ENCODE data around the gene CR1L.
"Not testable (repeated sequence)": the region's sequence is repeated elsewhere in the genome, so short reads cannot be mapped to it uniquely, and the experiment has no call there.

- TF ChIP-seq POLR2AphosphoS5 (IDR thresholded peaks at IDR 0.05); CTCF (IDR thresholded peaks at IDR 0.05; ENCODE audit: poor library complexity, severe bottlenecking); TAF1 (IDR thresholded peaks at IDR 0.05; ENCODE audit: low read depth): not testable (repeated sequence)
- TF ChIP-seq, protein P1, sequence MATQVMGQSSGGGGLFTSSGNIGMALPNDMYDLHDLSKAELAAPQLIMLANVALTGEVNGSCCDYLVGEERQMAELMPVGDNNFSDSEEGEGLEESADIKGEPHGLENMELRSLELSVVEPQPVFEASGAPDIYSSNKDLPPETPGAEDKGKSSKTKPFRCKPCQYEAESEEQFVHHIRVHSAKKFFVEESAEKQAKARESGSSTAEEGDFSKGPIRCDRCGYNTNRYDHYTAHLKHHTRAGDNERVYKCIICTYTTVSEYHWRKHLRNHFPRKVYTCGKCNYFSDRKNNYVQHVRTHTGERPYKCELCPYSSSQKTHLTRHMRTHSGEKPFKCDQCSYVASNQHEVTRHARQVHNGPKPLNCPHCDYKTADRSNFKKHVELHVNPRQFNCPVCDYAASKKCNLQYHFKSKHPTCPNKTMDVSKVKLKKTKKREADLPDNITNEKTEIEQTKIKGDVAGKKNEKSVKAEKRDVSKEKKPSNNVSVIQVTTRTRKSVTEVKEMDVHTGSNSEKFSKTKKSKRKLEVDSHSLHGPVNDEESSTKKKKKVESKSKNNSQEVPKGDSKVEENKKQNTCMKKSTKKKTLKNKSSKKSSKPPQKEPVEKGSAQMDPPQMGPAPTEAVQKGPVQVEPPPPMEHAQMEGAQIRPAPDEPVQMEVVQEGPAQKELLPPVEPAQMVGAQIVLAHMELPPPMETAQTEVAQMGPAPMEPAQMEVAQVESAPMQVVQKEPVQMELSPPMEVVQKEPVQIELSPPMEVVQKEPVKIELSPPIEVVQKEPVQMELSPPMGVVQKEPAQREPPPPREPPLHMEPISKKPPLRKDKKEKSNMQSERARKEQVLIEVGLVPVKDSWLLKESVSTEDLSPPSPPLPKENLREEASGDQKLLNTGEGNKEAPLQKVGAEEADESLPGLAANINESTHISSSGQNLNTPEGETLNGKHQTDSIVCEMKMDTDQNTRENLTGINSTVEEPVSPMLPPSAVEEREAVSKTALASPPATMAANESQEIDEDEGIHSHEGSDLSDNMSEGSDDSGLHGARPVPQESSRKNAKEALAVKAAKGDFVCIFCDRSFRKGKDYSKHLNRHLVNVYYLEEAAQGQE (IDR thresholded peaks at IDR 0.05; ENCODE audit: borderline replicate concordance) = not testable (repeated sequence)
Measured at GRCh38 chr1:207692291-207692690, 47.4 kb downstream of the CR1L start.
